D721Med (cell line): ENCODE results near the gene KCTD11.

Experiments
- DNase-seq: peaks from one replicate; pipeline ENCODE4 v3.0.0; 2011; ENCODE audit warnings: low spot score; ENCODE audit not compliant: insufficient read length
- FAIRE-seq: peaks from 2 replicates; lab custom pipeline; 2011; peaks lifted over from hg19 to GRCh38; lab: Jason Lieb, UNC
- CTCF ChIP-seq: IDR thresholded peaks from 2 replicates; pipeline ENCODE4 v1.5.1; 2012; ENCODE audit warnings: mild to moderate bottlenecking, control low read depth; ENCODE audit not compliant: insufficient read depth; ENCODE audit errors: missing control alignments

KCTD11 gene

GRCh38 chr17:7347630-7348477 lies 4.1 kb upstream of the KCTD11 start:
- no peak for TF ChIP-seq CTCF
- DNase-seq (no peak), FAIRE-seq (no peak)

DNA sequence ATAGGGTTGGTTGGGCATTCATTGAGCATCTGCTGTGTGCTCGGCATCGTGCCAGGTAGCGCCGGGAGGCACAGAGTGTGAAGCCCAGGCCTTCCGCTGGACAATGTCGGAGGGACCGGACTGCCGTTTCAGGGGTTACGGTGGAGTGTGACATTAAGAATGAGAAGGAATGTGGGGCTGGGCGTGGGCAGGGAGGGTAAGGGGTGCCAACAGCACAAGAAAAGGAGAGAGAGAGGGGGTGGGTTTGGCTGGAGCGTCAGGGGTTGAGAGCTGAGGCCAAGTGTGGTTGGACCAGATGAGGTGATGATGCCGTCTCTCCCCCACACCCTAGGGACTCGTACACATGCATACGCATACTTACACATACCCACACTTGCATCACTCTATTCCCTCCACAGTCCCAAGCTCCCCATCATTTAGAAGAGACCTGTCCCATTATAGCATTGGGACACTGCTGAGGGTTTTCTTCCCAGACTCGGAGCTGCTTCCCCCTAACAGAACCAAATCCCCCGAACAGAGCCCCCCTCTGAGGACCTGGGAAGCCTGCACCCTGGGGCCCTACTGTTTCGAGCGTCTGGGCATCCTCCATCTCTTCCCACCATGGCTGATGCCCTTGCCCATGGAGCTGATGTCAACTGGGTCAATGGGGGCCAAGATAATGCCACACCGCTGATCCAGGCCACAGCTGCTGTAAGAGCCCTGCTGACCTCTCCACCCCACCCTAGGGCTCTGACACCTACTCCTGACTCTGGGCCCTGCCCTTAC lies 3.3 kb upstream of the KCTD11 start:
- FAIRE-seq (no peak), DNase-seq (no peak)
- TF ChIP-seq CTCF, result no peak

DNA sequence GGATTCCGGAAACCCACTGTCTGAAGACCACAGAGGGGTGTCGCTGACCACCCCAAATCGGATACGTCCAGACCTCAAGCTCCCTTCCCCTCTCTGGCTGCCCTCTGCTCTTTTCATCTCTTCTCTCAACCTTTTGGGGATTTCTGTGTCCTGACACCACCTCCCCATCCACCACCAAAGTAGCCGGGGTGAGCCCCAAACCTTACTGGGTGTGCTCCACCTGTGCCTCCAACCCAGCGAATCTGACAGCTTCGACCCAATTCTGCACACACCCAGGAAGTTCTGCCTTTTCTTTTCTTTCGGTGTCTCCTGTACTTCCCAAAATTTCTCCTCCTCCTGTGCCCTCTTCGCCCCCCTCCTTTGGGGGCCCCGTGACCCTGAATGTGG lies 534 bp downstream of the KCTD11 start:
- no peak for TF ChIP-seq CTCF
- no peak for FAIRE-seq
- no peak for DNase-seq

DNA sequence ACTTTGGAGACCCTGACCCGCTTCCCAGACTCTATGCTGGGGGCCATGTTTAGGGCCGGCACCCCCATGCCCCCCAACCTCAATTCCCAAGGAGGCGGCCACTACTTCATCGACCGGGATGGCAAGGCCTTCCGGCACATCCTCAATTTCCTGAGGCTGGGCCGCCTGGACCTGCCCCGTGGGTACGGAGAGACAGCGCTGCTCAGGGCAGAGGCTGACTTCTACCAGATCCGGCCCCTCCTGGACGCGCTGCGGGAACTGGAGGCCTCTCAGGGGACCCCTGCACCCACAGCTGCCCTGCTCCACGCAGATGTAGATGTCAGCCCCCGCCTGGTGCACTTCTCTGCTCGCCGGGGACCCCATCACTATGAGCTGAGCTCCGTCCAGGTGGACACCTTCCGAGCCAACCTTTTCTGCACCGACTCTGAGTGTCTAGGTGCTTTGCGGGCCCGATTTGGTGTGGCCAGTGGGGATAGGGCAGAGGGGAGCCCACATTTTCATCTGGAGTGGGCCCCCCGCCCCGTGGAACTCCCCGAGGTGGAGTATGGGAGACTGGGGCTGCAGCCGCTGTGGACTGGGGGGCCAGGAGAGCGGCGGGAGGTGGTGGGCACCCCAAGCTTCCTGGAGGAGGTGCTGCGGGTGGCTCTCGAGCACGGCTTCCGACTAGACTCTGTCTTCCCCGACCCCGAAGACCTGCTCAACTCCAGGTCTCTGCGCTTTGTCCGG lies 1.1 kb downstream of the KCTD11 start:
- FAIRE-seq (no peak), DNase-seq (no peak)
- no peak for TF ChIP-seq CTCF

- TF ChIP-seq CTCF, result no peak
- FAIRE-seq (no peak), DNase-seq (no peak)
These were observed 2.4 kb downstream of the KCTD11 start for GRCh38 chr17:7354262-7354843.

DNA sequence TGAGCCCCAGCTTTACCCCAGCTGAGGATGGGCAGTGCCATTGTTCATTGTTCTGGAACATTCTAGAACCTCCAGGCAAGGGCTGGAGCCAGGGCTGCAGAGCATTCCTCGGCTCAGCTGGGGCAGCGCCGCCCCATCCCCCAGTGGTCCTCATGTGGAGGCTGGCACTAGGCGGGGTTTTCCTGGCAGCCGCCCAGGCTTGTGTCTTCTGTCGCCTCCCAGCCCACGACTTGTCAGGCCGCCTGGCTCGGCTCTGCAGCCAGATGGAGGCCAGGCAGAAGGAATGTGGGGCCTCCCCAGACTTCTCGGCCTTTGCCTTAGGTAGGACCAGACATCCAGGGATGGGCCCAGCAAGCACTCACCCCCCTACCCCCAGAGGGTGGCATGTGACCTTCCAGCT lies 3.1 kb downstream of the KCTD11 start, which contains the start of gene TMEM95:
Gene TMEM95, plus strand, starts transcription at position 104 of the 400 bp plus-strand sequence. Its CDS starts 49 bp downstream, at position 153.
- DNase-seq (no peak), FAIRE-seq (no peak)
- no peak for TF ChIP-seq CTCF
